ENCODE results near the gene NDFIP1. TPM values are rescaled to one million over a fixed set of nuclear protein-coding genes. Genes with fewer than 3 reads are reported as not detected.

The NDFIP1 gene
- total RNA-seq, 1 experiment from 2014 or later: 26.6 TPM

- peaks cover 0 to 2% (median 0%) of the 10 kb centered on the region in 3 experiments; a peak in 1 of 7 replicates for H3K36me3 Mint-ChIP-seq (ENCODE audit: insufficient read depth in 1 of 3, low read depth in 3 of 3)
- H2AFZ ChIP-seq (ENCODE audit: low read length): no peak overlapping the region
- H3K4me2 ChIP-seq (ENCODE audit: insufficient read depth, insufficient read length, low read length): no peak overlapping the region
- no peak overlapping the region for H3K27ac ChIP-seq (ENCODE audit: insufficient read length, low read depth, low read length)
- TF ChIP-seq, protein P1, sequence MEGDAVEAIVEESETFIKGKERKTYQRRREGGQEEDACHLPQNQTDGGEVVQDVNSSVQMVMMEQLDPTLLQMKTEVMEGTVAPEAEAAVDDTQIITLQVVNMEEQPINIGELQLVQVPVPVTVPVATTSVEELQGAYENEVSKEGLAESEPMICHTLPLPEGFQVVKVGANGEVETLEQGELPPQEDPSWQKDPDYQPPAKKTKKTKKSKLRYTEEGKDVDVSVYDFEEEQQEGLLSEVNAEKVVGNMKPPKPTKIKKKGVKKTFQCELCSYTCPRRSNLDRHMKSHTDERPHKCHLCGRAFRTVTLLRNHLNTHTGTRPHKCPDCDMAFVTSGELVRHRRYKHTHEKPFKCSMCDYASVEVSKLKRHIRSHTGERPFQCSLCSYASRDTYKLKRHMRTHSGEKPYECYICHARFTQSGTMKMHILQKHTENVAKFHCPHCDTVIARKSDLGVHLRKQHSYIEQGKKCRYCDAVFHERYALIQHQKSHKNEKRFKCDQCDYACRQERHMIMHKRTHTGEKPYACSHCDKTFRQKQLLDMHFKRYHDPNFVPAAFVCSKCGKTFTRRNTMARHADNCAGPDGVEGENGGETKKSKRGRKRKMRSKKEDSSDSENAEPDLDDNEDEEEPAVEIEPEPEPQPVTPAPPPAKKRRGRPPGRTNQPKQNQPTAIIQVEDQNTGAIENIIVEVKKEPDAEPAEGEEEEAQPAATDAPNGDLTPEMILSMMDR (conservative IDR thresholded peaks at IDR 0.05): no peak
- no peak overlapping the region for H4K91ac ChIP-seq (ENCODE audit: insufficient read length, low read depth, low read length)
- H3K4me3 Mint-ChIP-seq: no peak overlapping the region
- no peaks in the 10 kb centered on the region; the same call in 1 of the 2 replicates for H3K79me2 ChIP-seq (ENCODE audit: insufficient read depth, low read length)
- no CpG with 5 or more reads among the region's 4 CpGs for WGBS (ENCODE audit: extremely low coverage, insufficient read length, low lambda C conversion rate)
- H2BK15ac ChIP-seq (ENCODE audit: low read depth, low read length): no peak overlapping the region
- H3K18ac ChIP-seq (ENCODE audit: insufficient read length, low read depth, low read length): no peak overlapping the region
- no peaks in the 10 kb centered on the region for H4K20me1 ChIP-seq (ENCODE audit: control insufficient read depth, insufficient read depth, insufficient read length)
- no peak overlapping the region for H3K9ac ChIP-seq (ENCODE audit: extremely low read depth, insufficient read length, low read length)
- H2BK5ac ChIP-seq (ENCODE audit: insufficient read length, low read length): no peak overlapping the region
- no peak overlapping the region for H3K14ac ChIP-seq (ENCODE audit: insufficient read depth, low read length)
- no peak overlapping the region for H4K8ac ChIP-seq (replicated peaks; ENCODE audit: insufficient read length, low read depth, low read length)
- no peak overlapping the region for H2BK20ac ChIP-seq (ENCODE audit: low read depth, low read length, poor library complexity, severe bottlenecking)
- H3K79me1 ChIP-seq (ENCODE audit: insufficient read depth, low read depth, low read length, poor library complexity, severe bottlenecking): no peaks in the 10 kb centered on the region
- H3K9me3 Mint-ChIP-seq: no peaks in the 10 kb centered on the region; a peak in 1 of 5 replicates
- H2BK120ac ChIP-seq (ENCODE audit: low read depth, low read length, poor library complexity, severe bottlenecking): no peak overlapping the region
- peaks cover 3% of the 10 kb centered on the region; the same call in 1 of the 2 replicates for H3K4me1 ChIP-seq (ENCODE audit: insufficient read depth, low read length)
- H2AK5ac ChIP-seq (ENCODE audit: insufficient read length, low read length): no peak overlapping the region
- H3K9me3 ChIP-seq (ENCODE audit: control insufficient read depth, low read depth, low read length): no peaks in the 10 kb centered on the region
- no peak overlapping the region for H3K4ac ChIP-seq (ENCODE audit: low read depth, low read length)
- H3K27me3 Mint-ChIP-seq (ENCODE audit: low read depth): no peaks in the 10 kb centered on the region
- no peak overlapping the region for H3K56ac ChIP-seq (ENCODE audit: insufficient read length, low read depth, low read length)
- peaks cover 27 to 29% of the 10 kb centered on the region in 2 experiments for H3K4me1 Mint-ChIP-seq
- no peak overlapping the region for H4K5ac ChIP-seq (ENCODE audit: insufficient read length, low read depth, low read length)
- H2BK12ac ChIP-seq (ENCODE audit: insufficient read length, low read depth, low read length): no peak overlapping the region
- H3K23me2 ChIP-seq (ENCODE audit: insufficient read length, low read depth, low read length, poor library complexity, severe bottlenecking): no peaks in the 10 kb centered on the region
- no peak for DNase-seq
- H3K27me3 ChIP-seq (ENCODE audit: insufficient read depth, low read length): no peaks in the 10 kb centered on the region
- no peak overlapping the region; a peak in 1 of 7 replicates for H3K27ac Mint-ChIP-seq
- no peak overlapping the region for H3T11ph ChIP-seq (ENCODE audit: low read length)
- no peak overlapping the region for H3K23ac ChIP-seq (ENCODE audit: insufficient read length, low read depth, low read length)
Observed at GRCh38 chr5:142166754-142167153, 58.2 kb downstream of the NDFIP1 start.

All from H9 (cell line).